ENCODE data around the gene LRRC4C.
"Not testable (repeated sequence)": the region's sequence is repeated elsewhere in the genome, so short reads cannot be mapped to it uniquely, and the experiment has no call there.

LRRC4C gene

DNA sequence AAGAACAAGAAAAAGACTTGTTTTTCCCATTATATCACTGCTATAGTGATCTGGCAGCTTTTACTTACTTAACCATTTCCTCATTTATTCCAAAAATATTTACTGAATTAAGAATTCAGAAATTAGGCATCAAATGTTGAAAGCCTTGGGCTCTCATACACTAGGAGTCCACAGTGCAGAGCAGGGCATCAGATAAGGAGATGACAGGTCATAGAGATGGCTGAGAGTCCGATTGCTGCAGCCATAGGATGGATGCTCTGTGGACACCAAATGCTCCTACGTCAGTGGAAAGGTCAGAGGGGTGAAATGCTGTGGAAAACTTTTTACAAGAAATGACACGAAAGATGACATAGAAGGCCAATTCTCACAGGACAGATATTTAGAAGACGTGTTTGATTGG, 771.1 kb downstream of the LRRC4C start:
- DNase-seq (ENCODE audit: low read depth in 3 of 3), result no peak

DNA sequence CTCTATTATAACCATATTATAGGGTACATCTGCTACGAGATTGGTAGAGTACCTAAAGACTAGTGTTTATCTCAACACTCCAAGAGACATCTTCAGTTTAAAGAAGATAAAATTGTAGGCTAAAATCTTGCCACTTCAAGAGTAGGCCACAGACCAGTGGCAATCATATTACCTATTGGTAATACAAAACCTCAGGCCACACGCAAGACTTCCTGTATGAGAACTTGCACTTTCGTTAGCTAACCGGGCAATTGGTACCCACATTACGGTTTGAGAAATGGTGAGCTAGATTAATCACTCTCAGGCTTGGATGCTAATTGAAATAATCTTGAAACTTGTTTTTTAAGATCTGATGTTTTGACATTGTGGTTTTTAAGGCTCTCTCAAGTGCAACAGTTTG, 772.7 kb downstream of the LRRC4C start:
- DNase-seq (ENCODE audit: low read depth in 3 of 3), result no peak

DNA sequence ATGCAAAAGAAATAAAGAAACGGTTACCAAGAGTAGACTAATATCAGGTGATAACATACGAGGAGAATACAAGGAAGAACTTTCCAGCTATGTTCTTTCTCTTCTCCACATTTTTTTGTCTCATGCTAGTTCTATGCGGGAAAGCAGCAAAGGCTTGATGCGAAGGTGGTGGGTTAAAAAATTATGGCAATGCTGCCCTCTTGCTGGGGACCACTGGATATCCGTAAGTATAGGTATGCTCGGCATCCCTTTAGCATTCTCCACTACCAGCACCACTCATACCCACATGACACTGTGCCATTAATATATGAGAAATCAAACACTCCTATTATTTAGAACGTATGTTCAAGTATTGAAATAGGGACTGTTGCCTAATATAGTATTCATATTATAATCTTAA, 776.4 kb downstream of the LRRC4C start:
- DNase-seq (ENCODE audit: low read depth in 3 of 3), result no peak

DNA sequence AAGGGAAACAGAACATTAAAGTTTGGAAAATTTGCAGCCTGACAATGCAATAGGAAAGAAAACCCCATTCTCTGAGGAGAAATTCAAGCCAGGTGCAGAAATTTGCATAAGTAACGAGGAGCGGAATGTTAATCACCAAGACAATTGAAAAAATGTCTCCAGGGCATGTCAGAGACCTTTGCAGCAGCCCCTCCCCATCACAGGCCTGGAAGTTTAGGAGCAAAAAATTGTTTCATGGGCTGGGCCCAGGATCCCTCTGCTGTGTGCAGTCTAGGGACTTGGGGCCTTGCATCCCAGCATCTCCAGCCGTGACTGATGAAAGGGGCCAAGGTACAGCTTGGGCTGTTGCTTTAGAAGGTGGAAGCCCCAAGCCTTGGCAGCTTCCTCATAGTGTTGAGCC, 780.2 kb downstream of the LRRC4C start:
- DNase-seq (ENCODE audit: low read depth in 3 of 3), result no peak

DNA sequence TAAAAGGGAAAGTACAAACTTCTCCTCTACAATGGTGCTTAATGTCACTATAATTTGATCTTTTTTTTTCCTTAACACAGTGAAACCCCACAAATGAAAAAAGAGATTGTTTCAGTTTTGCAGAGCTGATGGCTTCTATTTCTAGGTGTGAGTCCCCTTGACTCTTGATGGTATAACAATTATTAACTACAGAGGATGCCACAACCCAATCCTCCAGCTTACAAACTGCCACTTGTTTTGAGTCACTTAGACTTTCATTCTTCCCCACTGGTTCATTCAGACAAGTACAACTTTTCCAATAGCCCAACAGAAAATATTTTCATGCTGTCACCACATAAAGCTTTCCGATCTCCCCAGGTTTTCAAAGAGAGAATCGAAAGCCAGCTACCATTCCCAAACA, 812.2 kb downstream of the LRRC4C start:
- DNase-seq (ENCODE audit: low read depth in 3 of 3), result no peak

DNA sequence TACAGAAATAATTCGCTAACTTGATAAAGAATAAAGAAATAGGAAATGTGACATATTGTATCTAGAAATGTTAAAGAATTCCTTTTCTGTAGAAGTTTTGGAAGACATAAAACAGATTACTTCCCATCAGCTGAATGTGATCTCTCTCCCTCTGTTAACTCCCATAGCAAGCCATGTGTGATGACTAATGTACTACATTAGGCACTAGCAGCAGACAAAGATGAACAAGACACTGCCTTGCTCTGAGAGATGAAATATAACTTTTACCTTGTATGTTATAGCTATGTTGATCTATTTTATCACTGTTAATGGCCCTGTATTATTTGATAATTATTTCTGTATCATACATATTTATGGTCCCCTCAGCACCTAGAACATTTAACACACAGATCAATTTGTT, 817.2 kb downstream of the LRRC4C start:
- DNase-seq (ENCODE audit: low read depth in 3 of 3), result no peak

DNA sequence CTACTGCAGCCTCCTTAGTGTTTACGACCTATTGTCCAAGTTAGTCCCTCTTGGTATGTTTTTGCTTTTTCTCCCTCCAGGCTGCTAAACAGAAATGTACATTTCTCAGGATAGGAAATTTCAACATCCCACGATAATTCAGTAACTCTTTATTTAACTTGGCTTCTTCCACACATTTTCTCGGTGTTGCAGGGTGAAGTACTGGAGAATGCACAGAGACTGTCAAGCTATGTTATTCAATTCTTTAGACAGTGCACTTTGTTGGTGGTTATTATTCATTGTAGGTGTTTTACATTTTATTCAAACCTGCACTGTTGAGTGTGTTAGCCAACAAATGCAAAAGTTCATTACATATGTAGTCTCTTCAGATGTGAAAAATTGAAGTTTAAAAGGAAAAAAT, 839.8 kb downstream of the LRRC4C start:
- DNase-seq (ENCODE audit: low read depth in 3 of 3), result no peak

DNA sequence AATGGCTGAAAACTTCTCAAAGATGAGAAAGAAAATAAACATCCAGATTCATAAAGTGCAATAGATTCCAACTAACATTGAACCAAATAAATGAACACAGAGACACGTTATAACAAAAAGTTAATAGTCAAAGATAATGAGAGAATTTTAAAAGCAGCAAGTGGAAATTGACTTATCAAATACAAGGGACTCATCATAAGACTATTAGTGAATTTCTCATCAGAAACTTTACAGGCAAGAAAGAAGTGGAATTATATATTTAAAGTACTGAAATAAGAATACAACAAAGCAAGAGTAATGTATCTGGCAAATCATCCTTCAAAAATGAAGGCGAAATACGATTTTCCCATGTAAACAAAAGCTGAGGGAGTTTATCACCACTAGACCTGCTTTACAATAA, 852.7 kb downstream of the LRRC4C start:
- no peak for DNase-seq (ENCODE audit: low read depth in 3 of 3)

DNA sequence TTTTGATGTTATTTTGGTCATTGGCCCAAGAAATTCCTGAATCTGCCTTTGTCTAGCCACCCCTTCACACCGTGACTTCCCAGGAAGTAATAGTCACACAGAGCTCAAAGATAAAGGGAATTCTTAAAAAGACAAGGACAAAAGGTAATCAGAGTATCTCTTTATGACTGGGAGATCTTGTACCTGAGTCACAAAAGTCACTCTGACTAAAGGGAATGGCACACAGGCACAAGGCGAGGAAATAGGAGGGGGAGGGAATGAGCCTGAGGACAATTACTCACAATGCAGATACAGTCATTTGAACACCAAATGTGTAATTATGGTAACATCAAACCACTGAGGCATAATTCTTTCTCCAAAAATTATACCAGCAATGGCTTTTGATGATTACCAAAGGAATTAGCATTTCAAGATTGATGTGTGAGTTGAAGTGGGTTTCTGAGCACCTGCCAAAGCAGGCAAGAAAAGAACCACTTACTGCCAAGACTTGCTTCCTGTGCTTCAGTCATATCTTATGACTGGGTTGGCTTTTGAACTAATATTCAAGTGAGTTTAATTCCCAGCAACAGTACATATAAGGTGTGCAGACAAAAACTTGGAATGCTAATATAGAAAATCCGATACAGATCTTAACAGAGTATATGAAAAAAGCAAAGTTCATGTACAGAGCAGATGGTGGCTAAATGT, 856.4 kb downstream of the LRRC4C start:
- no peak for DNase-seq (ENCODE audit: low read depth in 3 of 3)

DNA sequence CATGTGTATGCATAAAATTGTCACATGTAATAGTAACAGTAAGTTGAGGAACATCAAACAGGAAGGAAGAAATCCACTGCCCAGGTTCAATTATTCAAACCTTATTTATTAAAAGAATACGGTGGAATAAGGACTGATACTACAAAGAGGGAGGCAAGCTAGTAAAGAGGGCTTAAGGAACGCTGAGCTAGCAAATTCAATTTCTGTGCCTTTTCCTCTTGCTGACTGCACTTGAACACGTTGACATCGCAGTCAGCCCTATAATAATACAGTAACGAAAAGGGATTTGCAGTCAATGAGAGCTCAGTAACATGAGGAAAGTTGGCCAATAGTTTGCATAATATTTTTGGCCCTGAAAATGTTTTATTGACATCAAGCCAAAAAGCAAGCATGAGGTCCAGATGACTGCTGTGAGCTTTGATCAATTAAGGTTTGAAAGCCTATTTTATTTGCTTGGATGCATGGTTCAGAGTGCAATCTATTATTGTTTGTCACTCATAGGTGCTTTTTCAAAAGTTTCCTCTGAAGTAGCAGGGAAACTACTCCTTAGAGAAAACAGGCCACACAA, 861.8 kb downstream of the LRRC4C start:
- DNase-seq (ENCODE audit: low read depth in 3 of 3), result no peak

DNA sequence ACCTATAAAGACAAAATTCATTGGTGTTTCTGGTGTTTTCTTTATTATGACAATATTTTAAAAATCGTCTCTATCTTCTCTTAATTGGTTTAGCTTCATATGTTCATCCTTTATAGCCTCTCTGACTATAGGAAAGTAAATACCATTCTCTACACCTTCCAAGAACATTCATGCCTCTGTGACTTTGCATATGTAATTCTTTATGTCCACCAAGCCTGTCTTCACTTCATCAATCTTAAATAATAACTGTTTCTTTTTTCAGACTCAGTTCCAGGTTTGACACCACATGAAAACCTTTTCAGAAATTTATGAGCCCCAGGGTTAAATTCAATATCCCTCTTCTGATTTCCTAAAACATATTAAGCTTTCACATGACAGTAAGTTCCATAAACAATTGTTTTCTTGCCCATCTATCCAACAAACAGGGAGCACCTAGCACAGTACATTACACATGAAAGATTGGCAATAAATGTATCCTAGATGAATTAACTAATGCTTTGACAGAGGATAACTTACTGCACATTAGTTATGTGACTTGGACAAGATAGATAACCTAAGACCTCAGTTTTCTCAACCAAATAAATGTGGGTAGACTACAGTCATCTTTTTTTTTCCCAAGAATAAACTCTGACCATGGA, 886.1 kb downstream of the LRRC4C start:
- DNase-seq (ENCODE audit: low read depth in 3 of 3), result no peak

DNA sequence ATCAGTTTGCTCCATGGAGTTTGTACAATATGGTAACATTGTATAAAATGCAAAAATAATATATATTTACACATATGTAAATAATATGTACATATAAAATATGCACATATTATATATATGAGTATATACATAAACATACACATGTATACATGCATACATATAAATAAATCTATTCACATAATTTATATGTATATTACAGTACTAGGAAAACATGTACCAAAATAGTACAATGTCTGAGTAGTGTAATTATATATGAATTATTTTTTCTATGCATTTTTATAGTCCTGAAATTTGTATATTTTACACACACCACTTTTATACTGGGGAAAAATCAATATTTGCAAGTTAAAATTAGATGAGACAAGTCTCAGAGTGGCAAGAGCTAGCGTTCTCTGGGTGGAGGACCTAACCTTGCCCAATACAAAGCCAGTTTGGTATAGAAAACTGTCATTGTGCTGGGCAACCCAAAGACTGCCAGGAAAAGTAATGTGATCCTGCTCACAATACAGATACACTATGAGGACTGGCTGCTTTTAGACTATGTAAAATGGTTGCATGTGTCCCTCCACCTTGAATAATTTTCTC, 889.4 kb downstream of the LRRC4C start:
- DNase-seq (ENCODE audit: low read depth in 3 of 3), result no peak

DNA sequence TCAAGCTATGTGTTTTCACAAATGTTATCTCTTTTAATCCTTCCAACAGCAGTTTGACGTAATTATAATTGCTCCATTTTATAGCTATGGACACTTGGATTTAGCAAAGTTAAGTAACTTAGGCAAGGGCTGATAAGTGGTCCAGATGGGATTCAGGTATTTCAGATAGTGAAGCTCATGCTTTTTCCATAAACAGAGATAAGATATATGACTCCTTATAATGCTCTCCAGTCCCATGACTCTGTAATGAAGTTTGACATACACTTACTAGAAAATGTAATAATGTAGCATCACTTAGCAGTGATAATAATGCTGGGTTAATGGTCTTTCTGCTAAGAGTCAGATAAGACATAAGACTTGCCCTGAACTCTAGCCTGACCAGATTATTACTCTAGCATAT, 892.1 kb downstream of the LRRC4C start:
- no peak for DNase-seq (ENCODE audit: low read depth in 3 of 3)

DNA sequence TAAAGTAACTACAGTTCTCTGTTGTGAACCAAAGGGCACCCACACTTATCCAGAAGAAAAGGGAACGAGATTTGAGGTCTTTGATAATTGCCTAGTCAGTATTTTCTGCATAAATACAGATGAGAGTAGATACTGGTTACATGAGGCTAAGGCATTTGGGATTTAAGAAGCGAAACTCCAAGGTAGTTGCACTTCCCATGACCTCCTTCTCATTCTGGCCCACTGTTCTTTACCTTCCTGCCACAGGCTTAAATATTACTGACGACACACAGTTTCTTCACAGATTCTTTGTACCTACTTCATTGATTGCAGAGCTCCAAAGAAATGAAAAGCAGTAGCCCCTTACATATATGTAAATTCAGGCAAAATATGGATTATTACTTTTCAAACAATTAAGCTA, 915.3 kb downstream of the LRRC4C start:
- DNase-seq (ENCODE audit: low read depth in 3 of 3), result no peak

DNA sequence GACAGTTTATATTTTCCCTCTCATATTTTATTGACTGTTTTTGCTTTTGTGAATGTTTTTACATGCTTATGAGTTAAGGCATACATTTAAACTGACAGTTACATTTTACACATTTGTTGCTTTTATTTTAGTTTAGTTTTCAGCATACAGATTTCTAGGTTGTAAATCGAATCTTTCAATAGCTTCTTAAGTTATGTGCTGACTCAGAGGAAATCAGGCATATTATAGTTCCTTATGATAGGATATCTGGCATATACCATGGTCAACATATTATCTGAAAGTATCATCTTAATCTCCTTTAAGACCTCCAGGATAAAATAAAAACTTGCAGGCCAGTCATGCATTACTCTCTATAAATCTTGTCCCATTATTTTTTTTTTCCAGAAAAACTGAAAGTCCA, 916.6 kb downstream of the LRRC4C start:
- no peak for DNase-seq (ENCODE audit: low read depth in 3 of 3)

DNA sequence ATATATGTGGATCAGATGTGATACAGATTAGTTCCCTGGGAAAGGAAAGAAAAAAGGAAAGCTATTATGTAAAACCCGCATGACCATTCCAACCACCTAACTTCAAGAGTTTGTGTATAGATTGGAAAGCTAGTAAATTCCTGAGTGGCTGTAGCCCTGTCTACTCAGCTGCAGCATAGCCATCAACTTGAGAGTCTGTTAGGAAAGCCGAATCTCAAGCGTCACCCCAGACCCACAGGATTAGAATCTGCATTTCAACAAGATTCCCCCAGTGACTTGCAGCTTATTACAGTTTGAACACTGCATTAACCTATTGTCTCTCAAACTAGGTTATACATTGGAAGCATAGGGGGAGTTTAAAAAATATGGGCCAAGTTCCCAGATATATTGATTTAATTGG, 921.7 kb downstream of the LRRC4C start:
- no peak for DNase-seq (ENCODE audit: low read depth in 3 of 3)

DNA sequence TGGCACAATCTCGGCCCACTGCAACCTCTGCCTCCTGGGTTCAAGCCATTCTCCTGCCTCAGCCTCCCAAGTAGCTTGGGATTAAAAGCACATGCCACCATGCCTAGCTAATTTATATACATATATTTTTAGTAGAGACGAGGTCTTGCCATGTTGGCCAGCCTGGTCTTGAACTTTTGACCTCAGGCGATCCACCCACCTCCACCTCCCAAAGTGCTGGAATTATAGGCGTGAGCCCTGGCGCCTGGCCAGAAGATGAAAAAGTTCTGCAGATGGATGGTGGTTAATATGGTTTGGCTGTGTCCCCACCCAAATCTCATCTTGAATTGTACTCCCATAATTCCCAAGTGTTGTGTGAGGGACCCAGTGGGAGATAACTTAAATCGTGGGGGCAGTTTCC, 937.4 kb downstream of the LRRC4C start:
- DNase-seq (ENCODE audit: low read depth in 3 of 3), result not testable (repeated sequence)

DNA sequence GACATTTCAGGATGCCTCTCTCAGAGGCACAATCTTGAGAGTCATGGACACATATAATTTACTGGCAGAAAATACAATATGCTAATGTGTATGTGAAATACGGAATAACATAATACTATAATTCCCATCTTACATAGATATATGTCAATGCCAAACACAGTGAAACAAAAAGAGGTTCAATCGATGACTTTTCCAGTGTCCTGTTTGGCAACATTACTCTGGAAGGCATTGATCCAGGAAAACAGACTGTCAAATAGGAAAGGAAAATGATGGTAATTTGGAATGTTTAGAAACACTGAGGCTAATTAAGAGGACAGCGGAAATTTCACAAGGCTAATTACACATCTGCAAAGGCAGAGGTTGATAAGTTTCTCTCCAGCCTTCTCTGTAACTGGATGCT, 942.3 kb downstream of the LRRC4C start:
- no peak for DNase-seq (ENCODE audit: low read depth in 3 of 3)

DNA sequence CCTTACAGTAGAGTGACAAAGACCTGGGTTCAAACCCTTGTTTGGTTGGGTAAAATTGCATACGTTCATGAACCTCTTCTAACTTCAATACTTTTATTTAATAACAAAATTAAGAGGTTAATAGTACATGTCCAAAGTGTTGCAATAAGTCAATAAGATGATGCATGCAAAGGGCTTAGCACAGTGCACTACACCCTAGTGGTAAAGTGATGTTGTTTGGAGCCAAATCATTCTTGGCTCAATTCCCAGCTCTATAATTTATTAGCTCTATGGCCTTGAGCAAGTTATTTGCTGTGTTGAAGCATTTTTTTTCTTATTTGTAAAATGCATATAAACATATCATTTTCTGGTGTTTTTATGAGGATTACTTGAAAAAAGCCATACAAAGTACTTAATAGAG, 945.3 kb downstream of the LRRC4C start:
- no peak for DNase-seq (ENCODE audit: low read depth in 3 of 3)

DNA sequence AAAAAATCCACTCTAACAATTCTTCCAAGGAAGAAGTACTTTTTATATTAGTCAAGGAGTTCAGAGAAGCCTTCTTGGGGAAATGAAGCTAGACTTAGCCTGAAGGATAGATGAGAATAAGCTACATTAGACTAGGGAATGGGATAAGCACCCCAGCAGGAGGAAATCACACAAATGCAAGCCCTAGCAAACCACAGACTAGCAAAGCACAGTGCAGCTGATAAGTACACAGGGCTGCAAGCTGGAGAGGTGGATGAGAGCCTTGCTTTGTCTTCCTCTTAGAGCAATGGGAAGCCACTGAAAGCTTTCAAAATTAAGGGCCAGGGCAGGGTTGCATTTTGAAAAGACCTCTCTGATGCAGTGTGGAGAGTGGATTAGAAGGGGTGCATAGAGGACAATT, 946.2 kb downstream of the LRRC4C start:
- no peak for DNase-seq (ENCODE audit: low read depth in 3 of 3)

DNA sequence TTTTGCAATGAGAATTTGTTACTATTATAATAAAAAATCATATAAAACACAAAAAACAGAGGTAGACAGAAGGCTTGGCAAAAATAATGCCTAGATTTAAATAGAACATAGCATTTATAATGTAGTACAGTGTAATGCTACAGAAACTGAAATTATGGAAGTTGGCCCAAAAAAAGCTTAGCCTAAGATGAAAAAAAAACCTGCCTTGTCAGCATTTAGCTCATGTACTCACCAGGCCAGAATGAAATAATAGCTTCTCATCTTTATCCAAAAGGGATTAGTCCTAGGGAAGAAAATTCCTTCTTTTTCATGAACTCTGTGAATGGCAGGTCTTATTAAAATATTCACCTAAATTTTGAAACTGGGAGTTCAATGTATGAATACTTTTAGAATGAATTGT, 951.1 kb downstream of the LRRC4C start:
- no peak for DNase-seq (ENCODE audit: low read depth in 3 of 3)

DNA sequence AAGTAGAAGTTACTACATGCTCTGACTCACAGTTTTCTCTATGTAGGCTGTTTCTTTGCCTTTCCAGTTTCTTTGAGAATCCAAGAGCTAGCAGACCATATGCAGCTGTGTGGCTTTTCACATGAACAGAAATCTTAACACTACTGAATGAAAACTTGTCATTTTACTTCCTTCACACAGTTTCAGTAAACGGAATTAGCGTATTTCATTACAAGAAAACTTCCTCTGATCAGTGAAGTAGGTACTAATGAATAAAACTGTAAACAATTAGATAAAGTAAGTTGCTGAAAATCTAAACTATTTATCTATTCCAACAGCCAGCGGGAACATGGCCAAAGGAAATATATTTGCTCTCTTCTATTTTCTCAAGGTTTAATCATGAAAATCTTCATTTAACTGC, 953.2 kb downstream of the LRRC4C start:
- DNase-seq (ENCODE audit: low read depth in 3 of 3), result no peak

DNA sequence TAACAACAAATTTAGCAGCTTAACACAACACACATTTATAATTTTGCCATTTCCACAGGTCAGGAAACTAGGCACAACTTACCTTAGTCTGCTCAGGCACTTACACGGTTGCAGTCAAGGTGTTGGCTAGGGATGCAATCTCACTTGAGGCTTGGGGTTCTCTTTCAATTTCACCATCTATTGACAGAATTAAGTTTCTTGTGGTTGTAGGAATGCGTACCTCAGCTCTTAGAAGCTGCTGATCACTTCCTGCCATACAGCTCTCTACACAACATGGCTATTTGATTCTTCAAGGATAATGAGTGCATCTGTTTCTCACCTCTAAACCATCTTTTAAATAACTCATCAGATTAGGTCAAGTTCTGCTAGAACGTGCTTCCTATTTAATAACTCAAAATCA, 968.1 kb downstream of the LRRC4C start:
- DNase-seq (ENCODE audit: low read depth in 3 of 3), result no peak

Data from stimulated activated CD4-positive, alpha-beta T cell treated with anti-CD3 and anti-CD28 coated beads, TNF-alpha, amount 100 ng/mL, for 4 hours (primary cell).